BJ (cell line): ENCODE results near the gene STH. TPM values are rescaled to one million over a fixed set of nuclear protein-coding genes. Genes with fewer than 3 reads are reported as not detected.

ENCODE experiments used
- CTCF ChIA-PET: fragments of 350-600 bp; formaldehyde crosslinking; extraction: SDS; loops from one replicate; lab custom pipeline; 2021; ENCODE audit warnings: antibody characterized with exemption, inconsistent platforms; lab: Yijun Ruan, JAX
- POLR2A ChIA-PET: fragments of 300-600 bp; sonication (Branson Sonifier 250); formaldehyde crosslinking; extraction: SDS; loops from one replicate; lab custom pipeline; 2021; ENCODE audit warnings: antibody characterized with exemption; lab: Charles Lee
- DNase-seq: peaks from one replicate; pipeline ENCODE4 v3.0.0-alpha.2; 2011; ENCODE audit warnings: low read depth
- H3K27me3 ChIP-seq: 2 replicates; pipeline ENCODE4 v1.6.0; 2011; ENCODE audit warnings: low read length; ENCODE audit not compliant: control insufficient read depth, insufficient read depth
- H3K36me3 ChIP-seq: 2 replicates; pipeline ENCODE4 v1.5.1; 2011; ENCODE audit warnings: low read length; ENCODE audit not compliant: control insufficient read depth, insufficient read depth
- H3K4me3 ChIP-seq: 2 replicates; pipeline ENCODE4 v1.5.1; 2011; ENCODE audit warnings: low read depth, mild to moderate bottlenecking, control low read depth, low read length
- CTCF ChIP-seq: IDR thresholded peaks from 2 replicates; pipeline ENCODE4 v1.5.1; 2011; ENCODE audit warnings: low read depth, mild to moderate bottlenecking, control low read depth, inconsistent platforms, low read length, moderate library complexity; ENCODE audit not compliant: insufficient read depth
- polyA plus RNA-seq: library from polyadenylated mRNA; depleted of rRNA; stranded (reverse); fragments of >200 nt; gene quantifications from 2 replicates; pipeline ENCODE4 v1.2.3, GENCODE V29; 2011

STH gene
- polyA plus RNA-seq, 1 experiment: not detected

- H3K4me3 ChIP-seq: no peak overlapping the region
- TF ChIP-seq CTCF: no peak
- no peak for DNase-seq
- ChIA-PET POLR2A (interaction anchor here (0.7 kb wide), 1 partner anchor 35 kb away, joined by 11 read pairs; no protein-coding TSS in a partner anchor), CTCF (interaction anchor here (0.7 to 6.6 kb wide), 6 partner anchors 8 to 176 kb away, joined by 3 to 30 read pairs (median 4); no protein-coding TSS in a partner anchor)
- no peaks in the 10 kb centered on the region for H3K27me3 ChIP-seq
- peaks cover 45% of the 10 kb centered on the region for H3K36me3 ChIP-seq
Observed at GRCh38 chr17:46036491-46036890, 37.4 kb downstream of the STH start.

GRCh38 chr17:46037722-46038255 is 38.7 kb downstream of the STH start:
- TF ChIP-seq CTCF: no peak
- Histone ChIP-seq H3K27me3 (no peaks in the 10 kb centered on the region), H3K4me3 (no peak overlapping the region), H3K36me3 (peaks cover 37% of the 10 kb centered on the region)
- ChIA-PET POLR2A (interaction anchor here (0.6 kb wide), 1 partner anchor 179 kb away, joined by 5 read pairs; no protein-coding TSS in a partner anchor), CTCF (interaction anchor here (1.3 to 2.0 kb wide), 3 partner anchors 9 to 175 kb away, joined by 3 to 9 read pairs (median 7); no protein-coding TSS in a partner anchor)
- no peak for DNase-seq

- TF ChIP-seq CTCF: no peak
- CTCF ChIA-PET: interaction anchor here (1.0 to 2.0 kb wide), 5 partner anchors 9 to 177 kb away, joined by 3 to 9 read pairs (median 5); no protein-coding TSS in a partner anchor
- DNase-seq: no peak
- Histone ChIP-seq H3K27me3 (no peaks in the 10 kb centered on the region), H3K4me3 (no peak overlapping the region), H3K36me3 (peaks cover 33% of the 10 kb centered on the region)
- POLR2A ChIA-PET: no interaction called here
Observed at GRCh38 chr17:46038414-46038813, 39.4 kb downstream of the STH start.

- DNase-seq: no peak
- peaks cover 30% of the 10 kb centered on the region for H3K36me3 ChIP-seq
Observed at GRCh38 chr17:46038937-46039336, 39.9 kb downstream of the STH start.

More at GRCh38 chr17:46038937-46039336, 39.9 kb downstream of the STH start:
- ChIA-PET POLR2A (no interaction called here), CTCF (interaction anchor here (0.8 to 2.0 kb wide), 6 partner anchors 10 to 176 kb away, joined by 3 to 9 read pairs (median 4); no protein-coding TSS in a partner anchor)
- Histone ChIP-seq H3K4me3 (no peak overlapping the region), H3K27me3 (no peaks in the 10 kb centered on the region)
- no peak for TF ChIP-seq CTCF
